ENCODE measurements around the gene TLL1.

Gene TLL1

DNA sequence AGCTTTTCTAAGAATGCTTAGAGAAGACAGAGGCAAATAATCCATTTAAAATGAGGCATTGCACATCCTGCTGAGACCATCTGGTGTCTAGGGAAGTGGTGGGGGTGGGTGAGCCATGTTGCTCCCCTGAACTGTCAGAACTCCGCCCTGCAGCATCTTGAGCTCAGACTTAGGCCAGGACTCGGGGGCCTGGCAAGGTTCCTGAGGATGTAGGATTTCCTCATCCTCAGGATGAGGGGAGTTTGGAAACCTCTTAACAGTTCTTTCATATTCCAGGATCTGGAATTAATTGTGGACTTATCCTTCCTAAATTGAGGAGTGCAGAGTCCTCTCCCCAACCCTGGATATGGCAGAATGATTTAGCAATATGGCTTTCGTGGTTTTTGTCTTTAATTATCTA, 6.6 kb downstream of the TLL1 start:
- no peak for TF ChIP-seq NFIC (IDR thresholded peaks at IDR 0.05)

DNA sequence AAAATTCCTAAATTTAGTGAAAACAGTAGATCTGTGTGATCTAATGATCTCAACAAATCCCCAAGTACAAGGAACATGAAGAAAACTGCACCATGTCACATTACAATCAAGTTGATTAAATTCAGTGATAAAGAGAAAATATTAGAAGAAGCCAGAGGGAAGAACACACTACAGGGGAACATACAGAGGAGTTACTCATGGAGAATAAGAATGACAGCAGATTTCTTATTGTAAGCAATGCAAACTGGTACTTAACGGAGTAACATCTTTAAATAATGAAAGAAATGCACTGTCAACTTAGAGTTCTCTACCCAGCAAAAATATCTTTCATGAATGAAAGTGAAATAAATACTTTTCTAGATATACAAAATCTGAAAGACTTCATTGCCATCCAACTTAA, 21.1 kb downstream of the TLL1 start:
- TF ChIP-seq, protein P1, sequence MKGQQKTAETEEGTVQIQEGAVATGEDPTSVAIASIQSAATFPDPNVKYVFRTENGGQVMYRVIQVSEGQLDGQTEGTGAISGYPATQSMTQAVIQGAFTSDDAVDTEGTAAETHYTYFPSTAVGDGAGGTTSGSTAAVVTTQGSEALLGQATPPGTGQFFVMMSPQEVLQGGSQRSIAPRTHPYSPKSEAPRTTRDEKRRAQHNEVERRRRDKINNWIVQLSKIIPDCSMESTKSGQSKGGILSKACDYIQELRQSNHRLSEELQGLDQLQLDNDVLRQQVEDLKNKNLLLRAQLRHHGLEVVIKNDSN (IDR thresholded peaks at IDR 0.05), result no peak
- TF ChIP-seq RAD21 (IDR thresholded peaks at IDR 0.05; ENCODE audit: low read depth), result no peak
- TF ChIP-seq CREB1 (IDR thresholded peaks at IDR 0.05; ENCODE audit: low read depth), result no peak
- no peak for TF ChIP-seq YY1 (IDR thresholded peaks at IDR 0.05; ENCODE audit: low read depth)
- TF ChIP-seq, protein P2, sequence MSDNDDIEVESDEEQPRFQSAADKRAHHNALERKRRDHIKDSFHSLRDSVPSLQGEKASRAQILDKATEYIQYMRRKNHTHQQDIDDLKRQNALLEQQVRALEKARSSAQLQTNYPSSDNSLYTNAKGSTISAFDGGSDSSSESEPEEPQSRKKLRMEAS (IDR thresholded peaks at IDR 0.05), result no peak
- TF ChIP-seq, protein P3, sequence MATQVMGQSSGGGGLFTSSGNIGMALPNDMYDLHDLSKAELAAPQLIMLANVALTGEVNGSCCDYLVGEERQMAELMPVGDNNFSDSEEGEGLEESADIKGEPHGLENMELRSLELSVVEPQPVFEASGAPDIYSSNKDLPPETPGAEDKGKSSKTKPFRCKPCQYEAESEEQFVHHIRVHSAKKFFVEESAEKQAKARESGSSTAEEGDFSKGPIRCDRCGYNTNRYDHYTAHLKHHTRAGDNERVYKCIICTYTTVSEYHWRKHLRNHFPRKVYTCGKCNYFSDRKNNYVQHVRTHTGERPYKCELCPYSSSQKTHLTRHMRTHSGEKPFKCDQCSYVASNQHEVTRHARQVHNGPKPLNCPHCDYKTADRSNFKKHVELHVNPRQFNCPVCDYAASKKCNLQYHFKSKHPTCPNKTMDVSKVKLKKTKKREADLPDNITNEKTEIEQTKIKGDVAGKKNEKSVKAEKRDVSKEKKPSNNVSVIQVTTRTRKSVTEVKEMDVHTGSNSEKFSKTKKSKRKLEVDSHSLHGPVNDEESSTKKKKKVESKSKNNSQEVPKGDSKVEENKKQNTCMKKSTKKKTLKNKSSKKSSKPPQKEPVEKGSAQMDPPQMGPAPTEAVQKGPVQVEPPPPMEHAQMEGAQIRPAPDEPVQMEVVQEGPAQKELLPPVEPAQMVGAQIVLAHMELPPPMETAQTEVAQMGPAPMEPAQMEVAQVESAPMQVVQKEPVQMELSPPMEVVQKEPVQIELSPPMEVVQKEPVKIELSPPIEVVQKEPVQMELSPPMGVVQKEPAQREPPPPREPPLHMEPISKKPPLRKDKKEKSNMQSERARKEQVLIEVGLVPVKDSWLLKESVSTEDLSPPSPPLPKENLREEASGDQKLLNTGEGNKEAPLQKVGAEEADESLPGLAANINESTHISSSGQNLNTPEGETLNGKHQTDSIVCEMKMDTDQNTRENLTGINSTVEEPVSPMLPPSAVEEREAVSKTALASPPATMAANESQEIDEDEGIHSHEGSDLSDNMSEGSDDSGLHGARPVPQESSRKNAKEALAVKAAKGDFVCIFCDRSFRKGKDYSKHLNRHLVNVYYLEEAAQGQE (IDR thresholded peaks at IDR 0.05; ENCODE audit: low read depth), result no peak
- no peak for TF ChIP-seq CEBPB (IDR thresholded peaks at IDR 0.05)
- no peak for TF ChIP-seq NFIC (IDR thresholded peaks at IDR 0.05)
- TF ChIP-seq ZBTB7A (IDR thresholded peaks at IDR 0.05; ENCODE audit: low read depth), result no peak

DNA sequence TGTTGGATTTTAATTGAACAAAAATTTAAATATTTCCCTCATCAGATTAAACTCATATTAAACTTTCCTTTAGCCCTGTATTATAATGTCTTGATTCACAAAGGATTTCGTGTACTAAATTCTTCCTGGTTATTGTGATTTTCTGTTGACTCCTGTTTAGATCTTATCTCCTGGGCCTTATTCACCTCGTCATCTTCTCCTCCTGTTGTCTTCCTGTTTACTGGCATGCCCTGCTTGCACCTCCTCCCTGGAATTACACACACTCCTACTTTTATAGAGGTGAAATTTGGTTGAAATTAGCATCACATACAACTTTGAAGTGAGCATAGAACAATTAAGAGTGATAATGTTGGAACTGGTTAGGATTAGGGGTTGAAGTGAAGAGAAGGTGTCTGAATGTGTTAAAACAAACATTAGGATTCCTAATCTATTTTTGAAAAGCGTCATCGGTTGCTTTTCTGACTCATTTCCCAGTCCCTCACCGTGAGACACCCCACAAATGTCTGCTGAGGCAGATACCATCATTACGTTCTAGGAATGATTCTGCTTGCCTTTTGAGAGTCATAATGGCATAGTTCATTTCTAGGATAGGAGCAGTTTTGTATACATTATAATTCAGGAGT, 32.5 kb downstream of the TLL1 start:
- TF ChIP-seq FOXM1 (IDR thresholded peaks at IDR 0.05; ENCODE audit: borderline replicate concordance, low read depth), result no peak
- TF ChIP-seq RAD21 (IDR thresholded peaks at IDR 0.05; ENCODE audit: low read depth), result no peak
- TF ChIP-seq, protein P3 (IDR thresholded peaks at IDR 0.05; ENCODE audit: low read depth), result no peak
- no peak for TF ChIP-seq EP300 (IDR thresholded peaks at IDR 0.05; ENCODE audit: borderline replicate concordance)
- no peak for TF ChIP-seq ZBTB7A (IDR thresholded peaks at IDR 0.05; ENCODE audit: low read depth)
- TF ChIP-seq TCF12 (IDR thresholded peaks at IDR 0.05; ENCODE audit: low read depth), result no peak
- no peak for TF ChIP-seq CEBPB (IDR thresholded peaks at IDR 0.05)
- TF ChIP-seq TAF1 (IDR thresholded peaks at IDR 0.05; ENCODE audit: low read depth), result no peak
- TF ChIP-seq YY1 (IDR thresholded peaks at IDR 0.05; ENCODE audit: low read depth), result no peak
- TF ChIP-seq, protein P2 (IDR thresholded peaks at IDR 0.05), result no peak
- TF ChIP-seq NFIC (IDR thresholded peaks at IDR 0.05), result no peak

DNA sequence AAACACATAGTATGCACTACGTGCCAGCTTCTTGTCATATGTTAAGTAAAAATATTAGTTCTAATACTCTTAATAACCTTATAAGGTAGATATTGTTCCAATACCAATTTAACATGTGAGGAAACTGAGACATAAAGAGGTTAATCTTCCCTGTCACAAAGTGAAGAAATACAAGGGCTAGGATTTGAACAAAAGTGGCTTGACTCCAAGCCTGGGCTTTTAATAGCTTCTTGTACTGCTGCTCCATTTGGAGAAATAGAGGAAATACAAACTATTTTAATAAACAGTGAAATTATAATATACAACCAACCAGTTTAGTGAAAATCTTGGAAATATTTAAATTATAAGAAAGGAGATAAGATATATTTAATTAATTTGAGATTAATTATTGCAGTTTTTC, 33.2 kb downstream of the TLL1 start:
- TF ChIP-seq TAF1 (IDR thresholded peaks at IDR 0.05; ENCODE audit: low read depth), result no peak
- TF ChIP-seq RAD21 (IDR thresholded peaks at IDR 0.05; ENCODE audit: low read depth), result no peak
- TF ChIP-seq EP300 (IDR thresholded peaks at IDR 0.05; ENCODE audit: borderline replicate concordance), result no peak
- no peak for TF ChIP-seq CREB1 (IDR thresholded peaks at IDR 0.05; ENCODE audit: low read depth)
- TF ChIP-seq TEAD4 (IDR thresholded peaks at IDR 0.05), result no peak
- no peak for TF ChIP-seq YY1 (IDR thresholded peaks at IDR 0.05; ENCODE audit: low read depth)
- no peak for TF ChIP-seq EGR1 (IDR thresholded peaks at IDR 0.05)
- TF ChIP-seq NFIC (IDR thresholded peaks at IDR 0.05), result no peak
- no peak for TF ChIP-seq CEBPB (IDR thresholded peaks at IDR 0.05)
- no peak for TF ChIP-seq FOXM1 (IDR thresholded peaks at IDR 0.05; ENCODE audit: borderline replicate concordance, low read depth)

DNA sequence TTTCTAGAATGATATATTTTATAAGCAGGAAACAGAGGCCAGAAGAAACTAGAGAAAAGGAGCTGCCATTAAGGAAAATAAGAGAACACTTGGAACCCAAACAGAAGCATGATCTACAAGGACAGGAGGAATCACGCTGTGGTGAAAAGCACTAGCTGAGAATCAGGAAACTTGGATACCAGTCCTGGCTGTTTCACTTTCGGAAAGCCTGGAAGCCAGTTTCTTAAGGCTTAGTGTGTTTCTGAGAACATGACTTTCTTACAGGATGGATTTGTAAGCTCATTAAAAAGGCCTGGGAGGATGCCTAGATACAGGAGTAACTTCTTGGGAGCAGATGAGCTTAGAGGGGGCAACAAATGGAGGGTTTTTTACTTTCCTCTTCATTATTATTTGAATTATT, 36.9 kb downstream of the TLL1 start:
- TF ChIP-seq, protein P1 (IDR thresholded peaks at IDR 0.05), result no peak
- TF ChIP-seq NFIC (IDR thresholded peaks at IDR 0.05) (no peak), ZBTB7A (IDR thresholded peaks at IDR 0.05; ENCODE audit: low read depth) (no peak), TEAD4 (IDR thresholded peaks at IDR 0.05) (no peak), EP300 (IDR thresholded peaks at IDR 0.05; ENCODE audit: borderline replicate concordance) (no peak), CREB1 (IDR thresholded peaks at IDR 0.05; ENCODE audit: low read depth) (no peak), YY1 (IDR thresholded peaks at IDR 0.05; ENCODE audit: low read depth) (no peak), TCF12 (IDR thresholded peaks at IDR 0.05; ENCODE audit: low read depth) (no peak), CEBPB (IDR thresholded peaks at IDR 0.05) (no peak), FOXM1 (IDR thresholded peaks at IDR 0.05; ENCODE audit: borderline replicate concordance, low read depth) (no peak), RAD21 (IDR thresholded peaks at IDR 0.05; ENCODE audit: low read depth) (no peak), TAF1 (IDR thresholded peaks at IDR 0.05; ENCODE audit: low read depth) (no peak), EGR1 (IDR thresholded peaks at IDR 0.05) (no peak)
- TF ChIP-seq, protein P3 (IDR thresholded peaks at IDR 0.05; ENCODE audit: low read depth), result no peak
- TF ChIP-seq, protein P2 (IDR thresholded peaks at IDR 0.05), result no peak
